Astrocyte of the cerebellum (primary cell): ENCODE data around the gene SEMA4C.

Experiments used
- DNase-seq: peaks from one replicate; pipeline ENCODE4 v3.0.0-alpha.2; 2011; ENCODE audit warnings: low read depth
- H3K4me3 ChIP-seq: 2 replicates; pipeline ENCODE4 v1.5.1; 2011; ENCODE audit warnings: mild to moderate bottlenecking, low read depth, low read length, moderate library complexity
- in situ Hi-C: cut with HindIII; loops from 2 replicates; pipeline ENCODE4 v1.10.0; 2017; ENCODE audit warnings: low sequenced_read_pairs
- TF ChIP-seq, protein P1 (sequence below): IDR thresholded peaks from 2 replicates; pipeline ENCODE4 v1.5.1; 2012; ENCODE audit warnings: low read length, low read depth, moderate library complexity, mild to moderate bottlenecking; ENCODE audit errors: missing control alignments

The SEMA4C gene

DNA sequence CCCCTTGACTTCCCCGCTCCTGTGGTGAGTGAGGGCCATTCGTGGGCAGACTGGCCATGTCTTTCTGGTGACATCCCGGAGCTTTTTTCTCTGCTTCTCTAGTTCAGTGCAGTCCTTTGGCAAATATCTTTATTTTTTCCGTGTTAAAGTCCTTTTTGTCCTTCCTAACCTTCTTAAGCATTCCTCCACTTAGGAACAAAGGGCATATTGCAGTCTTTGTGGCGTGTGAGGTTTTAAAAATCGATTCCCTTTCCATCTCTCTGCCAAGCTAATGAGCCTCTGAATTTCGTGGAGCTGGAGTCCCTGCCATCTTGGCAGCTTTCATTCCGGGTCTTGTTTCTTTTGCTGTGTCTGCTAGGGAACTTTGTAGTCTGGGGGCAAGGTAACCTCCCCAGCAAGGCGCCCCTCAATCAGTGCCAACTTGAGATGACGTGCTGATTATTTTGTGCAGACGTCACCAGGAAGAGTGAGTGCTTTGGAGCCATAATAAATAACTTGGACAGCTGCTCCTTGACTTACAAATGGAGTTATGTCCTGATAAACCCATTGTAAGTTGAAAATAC lies 48.7 kb downstream of the SEMA4C start:
- in situ Hi-C loops: no loop called here
- TF ChIP-seq, protein P1, sequence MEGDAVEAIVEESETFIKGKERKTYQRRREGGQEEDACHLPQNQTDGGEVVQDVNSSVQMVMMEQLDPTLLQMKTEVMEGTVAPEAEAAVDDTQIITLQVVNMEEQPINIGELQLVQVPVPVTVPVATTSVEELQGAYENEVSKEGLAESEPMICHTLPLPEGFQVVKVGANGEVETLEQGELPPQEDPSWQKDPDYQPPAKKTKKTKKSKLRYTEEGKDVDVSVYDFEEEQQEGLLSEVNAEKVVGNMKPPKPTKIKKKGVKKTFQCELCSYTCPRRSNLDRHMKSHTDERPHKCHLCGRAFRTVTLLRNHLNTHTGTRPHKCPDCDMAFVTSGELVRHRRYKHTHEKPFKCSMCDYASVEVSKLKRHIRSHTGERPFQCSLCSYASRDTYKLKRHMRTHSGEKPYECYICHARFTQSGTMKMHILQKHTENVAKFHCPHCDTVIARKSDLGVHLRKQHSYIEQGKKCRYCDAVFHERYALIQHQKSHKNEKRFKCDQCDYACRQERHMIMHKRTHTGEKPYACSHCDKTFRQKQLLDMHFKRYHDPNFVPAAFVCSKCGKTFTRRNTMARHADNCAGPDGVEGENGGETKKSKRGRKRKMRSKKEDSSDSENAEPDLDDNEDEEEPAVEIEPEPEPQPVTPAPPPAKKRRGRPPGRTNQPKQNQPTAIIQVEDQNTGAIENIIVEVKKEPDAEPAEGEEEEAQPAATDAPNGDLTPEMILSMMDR: no peak
- no peak for DNase-seq
- no peak overlapping the region for H3K4me3 ChIP-seq

DNA sequence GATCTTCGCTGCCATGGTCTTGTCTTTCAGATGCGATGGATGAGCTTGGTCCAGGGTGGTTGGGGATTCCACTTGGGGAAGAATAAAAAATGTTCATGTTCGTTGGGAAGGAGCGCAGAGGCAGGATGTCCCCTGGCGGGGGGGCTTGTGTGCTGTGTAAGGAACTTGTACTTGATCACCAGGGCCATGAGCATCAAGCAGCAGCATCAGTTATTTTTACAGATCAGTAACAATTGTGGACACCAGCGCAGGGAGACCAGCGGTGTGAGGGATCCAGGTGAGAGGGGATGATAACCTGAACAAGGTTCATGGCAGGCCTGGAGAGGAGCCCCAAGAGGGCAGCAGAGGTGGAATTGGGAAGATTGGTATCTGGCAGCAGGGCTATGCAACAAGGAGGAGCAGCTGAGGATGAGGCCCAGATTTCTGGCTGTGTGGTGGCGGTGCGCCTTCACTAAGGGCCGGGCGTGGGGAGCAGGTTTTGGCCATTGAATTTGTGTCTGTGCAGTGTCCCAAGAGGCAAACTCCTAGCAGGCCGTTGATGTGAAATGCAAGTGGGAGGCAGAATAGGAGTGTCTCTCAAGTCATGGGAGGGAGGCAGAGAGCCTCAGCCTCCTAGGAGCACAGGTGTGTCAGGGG lies 49.9 kb downstream of the SEMA4C start:
- DNase-seq: no peak
- H3K4me3 ChIP-seq: no peak overlapping the region
- in situ Hi-C loops: no loop called here
- TF ChIP-seq, protein P1: no peak

DNA sequence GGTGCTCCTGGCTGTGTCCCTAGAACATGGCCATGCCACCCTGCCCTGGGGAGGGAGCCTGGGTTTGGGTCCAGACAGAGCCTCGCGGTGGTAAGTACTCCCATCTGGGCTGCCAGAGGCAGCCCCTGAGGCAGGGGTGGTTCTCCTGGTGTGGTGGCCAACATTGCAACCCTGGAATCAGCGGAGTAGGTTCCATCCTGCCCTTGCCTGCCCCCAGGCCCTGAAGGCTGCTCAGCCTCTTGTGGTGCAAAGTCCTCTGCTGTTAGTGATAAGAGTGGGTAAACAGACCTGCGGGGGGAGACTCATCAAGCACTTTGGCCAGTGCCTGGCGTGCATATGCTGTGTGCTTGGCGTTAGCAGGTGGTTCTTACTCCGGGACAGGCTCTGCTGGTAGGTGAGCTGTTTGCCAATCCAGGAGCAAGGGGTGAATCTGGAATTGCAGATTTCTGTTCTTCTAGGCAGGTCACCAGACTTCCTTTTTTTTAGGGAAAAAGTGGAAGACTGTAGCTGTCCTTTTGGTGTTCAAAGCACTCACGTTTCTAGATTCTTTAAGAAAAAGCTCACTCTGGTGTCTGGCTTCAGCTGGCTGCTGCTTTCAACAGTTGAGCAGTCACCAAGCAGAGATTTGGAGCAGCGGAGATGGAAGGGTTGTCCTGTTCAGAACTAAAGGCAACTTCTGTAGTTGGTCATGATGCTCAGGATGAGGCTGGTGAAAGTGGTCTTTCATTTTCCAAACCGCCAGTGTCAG lies 50.6 kb downstream of the SEMA4C start:
- no peak for DNase-seq
- TF ChIP-seq, protein P1: no peak
- H3K4me3 ChIP-seq: no peak overlapping the region
- in situ Hi-C loops: no loop called here

GRCh38 chr2:96817882-96818281 lies 52.0 kb downstream of the SEMA4C start:
- no peak for DNase-seq
- in situ Hi-C loops: no loop called here
- H3K4me3 ChIP-seq: no peak overlapping the region
- TF ChIP-seq, protein P1: no peak

GRCh38 chr2:96816836-96817702 lies 52.8 kb downstream of the SEMA4C start:
- TF ChIP-seq, protein P1: no peak
- in situ Hi-C loops: no loop called here
- H3K4me3 ChIP-seq: peak overlapping the region; percentile 58
- no peak for DNase-seq
